ENCODE results near the gene KIZ. TPM values are rescaled to one million over a fixed set of nuclear protein-coding genes. Genes with fewer than 3 reads are reported as not detected.

The KIZ gene
- total and polyA plus RNA-seq, 2 of the 4 experiments (the other 2 are of a cell fraction), result 9.9 to 14.0 TPM

GRCh38 chr20:21175433-21175832 is 49.6 kb downstream of the KIZ start:
- Histone ChIP-seq H3K79me1 (ENCODE audit: low read depth in 1 of 2, low read length in 2 of 2) (no peaks in the 10 kb centered on the region), H2BK20ac (ENCODE audit: low read depth, low read length) (no peak overlapping the region), H2BK5ac (ENCODE audit: low read depth, low read length, poor library complexity, severe bottlenecking) (no peak overlapping the region), H3K36me3 (ENCODE audit: control insufficient read depth, insufficient read depth, low read length) (no peaks in the 10 kb centered on the region), H4K5ac (ENCODE audit: low read depth, low read length) (no peak overlapping the region), H2AK9ac (replicated peaks; ENCODE audit: low read depth, low read length, poor library complexity) (no peak overlapping the region), H3K9me3 (ENCODE audit: control insufficient read depth, insufficient read depth, low read length) (0 out of 2 replicates have a peak, but pooled peaks cover 1% of the 10 kb centered on the region), H3K4me3 (ENCODE audit: insufficient read depth, low read depth, low read length) (no peak overlapping the region), H3K56ac (ENCODE audit: extremely low read depth, insufficient read depth, low read length) (no peak overlapping the region), H2AK5ac (ENCODE audit: low read depth, low read length) (no peak overlapping the region), H3K27me3 (ENCODE audit: control insufficient read depth, insufficient read depth, low read length) (no peaks in the 10 kb centered on the region), H2BK15ac (ENCODE audit: low read depth, low read length) (no peak overlapping the region), H3K18ac (ENCODE audit: low read depth, low read length) (no peak overlapping the region), H4K91ac (ENCODE audit: insufficient read depth, low read depth, low read length) (no peak overlapping the region), H2AFZ (replicated peaks; ENCODE audit: low read length, poor library complexity) (no peak overlapping the region), H2BK120ac (ENCODE audit: low read depth, low read length) (no peak overlapping the region), H3K4me1 (ENCODE audit: control insufficient read depth, insufficient read depth, low read length) (no peaks in the 10 kb centered on the region), H4K20me1 (ENCODE audit: insufficient read depth, low read length) (no peaks in the 10 kb centered on the region), H4K8ac (ENCODE audit: low read depth in 2 of 2, low read length in 2 of 2) (no peak overlapping the region), H3K9ac (ENCODE audit: low read depth, low read length) (no peak overlapping the region), H3K27ac (ENCODE audit: insufficient read depth, low read length) (no peak overlapping the region), H3K14ac (replicated peaks; ENCODE audit: low read depth, low read length) (no peak overlapping the region), H3K9me1 (ENCODE audit: insufficient read depth, low read length) (no peaks in the 10 kb centered on the region), H3K4me2 (ENCODE audit: low read depth, low read length) (no peak overlapping the region), H3K23ac (ENCODE audit: low read depth, low read length) (no peak overlapping the region), H3K4ac (ENCODE audit: low read depth, low read length) (no peak overlapping the region)
- in situ Hi-C loops (cut with MboI; ENCODE audit: low sequenced_read_pairs) (no loop called here), intact Hi-C loops (cut with micrococcal nuclease) (no loop called here), dilution Hi-C loops (cut with HindIII; ENCODE audit: low sequenced_read_pairs, unreplicated experiment) (no loop called here)
- BruUV-seq (replicated peaks), result no TSS peak
- ATAC-seq (ENCODE audit: low read depth) (no peak), DNase-seq (no peak)
- TF ChIP-seq SMC3 (IDR thresholded peaks at IDR 0.05; ENCODE audit: low read depth, low read length) (no peak), RAD21 (IDR thresholded peaks at IDR 0.05; ENCODE audit: low read length) (no peak), CHD1 (IDR thresholded peaks at IDR 0.05; ENCODE audit: low read depth, low read length) (no peak), BHLHE40 (IDR thresholded peaks at IDR 0.05; ENCODE audit: low read depth, low read length) (no peak), POLR2A (IDR thresholded peaks at IDR 0.05; ENCODE audit: low read depth, low read length) (no peak), MXI1 (IDR thresholded peaks at IDR 0.05; ENCODE audit: borderline replicate concordance, low read depth, low read length) (no peak), NFE2L2 (IDR thresholded peaks at IDR 0.05; ENCODE audit: low read depth, low read length) (no peak), MAFK (IDR thresholded peaks at IDR 0.05; ENCODE audit: low read depth, low read length) (no peak), CEBPB (IDR thresholded peaks at IDR 0.05; ENCODE audit: low read depth, low read length) (no peak), RFX5 (IDR thresholded peaks at IDR 0.05; ENCODE audit: low read depth, low read length) (no peak), MAZ (IDR thresholded peaks at IDR 0.05; ENCODE audit: borderline replicate concordance, low read depth, low read length) (no peak), RCOR1 (IDR thresholded peaks at IDR 0.05; ENCODE audit: insufficient replicate concordance, low read length) (no peak)
- TF ChIP-seq, protein P1, sequence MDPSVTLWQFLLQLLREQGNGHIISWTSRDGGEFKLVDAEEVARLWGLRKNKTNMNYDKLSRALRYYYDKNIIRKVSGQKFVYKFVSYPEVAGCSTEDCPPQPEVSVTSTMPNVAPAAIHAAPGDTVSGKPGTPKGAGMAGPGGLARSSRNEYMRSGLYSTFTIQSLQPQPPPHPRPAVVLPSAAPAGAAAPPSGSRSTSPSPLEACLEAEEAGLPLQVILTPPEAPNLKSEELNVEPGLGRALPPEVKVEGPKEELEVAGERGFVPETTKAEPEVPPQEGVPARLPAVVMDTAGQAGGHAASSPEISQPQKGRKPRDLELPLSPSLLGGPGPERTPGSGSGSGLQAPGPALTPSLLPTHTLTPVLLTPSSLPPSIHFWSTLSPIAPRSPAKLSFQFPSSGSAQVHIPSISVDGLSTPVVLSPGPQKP (IDR thresholded peaks at IDR 0.05; ENCODE audit: borderline replicate concordance, low read depth, low read length), result no peak
- CTCF ChIA-PET, result no interaction called here
- POLR2A ChIA-PET (ENCODE audit: unreplicated experiment), result no interaction called here

Data from IMR-90 (cell line).